ENCODE results near the gene EID3. TPM values are rescaled to one million over a fixed set of nuclear protein-coding genes. Genes with fewer than 3 reads are reported as not detected.

Gene EID3
- total RNA-seq, 2 donors from 2014 or later, result 2.9 to 4.6 TPM

DNA sequence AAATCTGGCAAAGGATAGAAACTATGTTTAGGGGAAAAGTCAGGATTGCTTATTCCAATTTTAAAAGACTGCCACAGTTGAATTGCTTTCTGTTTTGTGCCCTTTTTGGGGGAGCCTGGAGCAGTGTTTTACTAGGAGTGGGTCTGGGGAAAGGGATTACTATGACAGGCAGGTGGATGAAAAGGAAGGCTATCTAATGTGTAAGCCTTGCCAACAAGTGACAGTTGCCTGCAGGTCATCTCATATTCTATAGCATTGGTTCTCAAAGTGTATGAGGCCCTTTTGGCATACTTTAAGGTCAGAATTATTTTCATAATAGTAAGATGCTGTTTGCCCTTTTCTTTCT lies 4.1 kb downstream of the EID3 start:
- no peaks in the 10 kb centered on the region for H3K27me3 ChIP-seq
- peaks cover 15% of the 10 kb centered on the region for H3K4me1 ChIP-seq
- no peaks in the 10 kb centered on the region for H3K9me3 ChIP-seq
- TF ChIP-seq, protein P1, sequence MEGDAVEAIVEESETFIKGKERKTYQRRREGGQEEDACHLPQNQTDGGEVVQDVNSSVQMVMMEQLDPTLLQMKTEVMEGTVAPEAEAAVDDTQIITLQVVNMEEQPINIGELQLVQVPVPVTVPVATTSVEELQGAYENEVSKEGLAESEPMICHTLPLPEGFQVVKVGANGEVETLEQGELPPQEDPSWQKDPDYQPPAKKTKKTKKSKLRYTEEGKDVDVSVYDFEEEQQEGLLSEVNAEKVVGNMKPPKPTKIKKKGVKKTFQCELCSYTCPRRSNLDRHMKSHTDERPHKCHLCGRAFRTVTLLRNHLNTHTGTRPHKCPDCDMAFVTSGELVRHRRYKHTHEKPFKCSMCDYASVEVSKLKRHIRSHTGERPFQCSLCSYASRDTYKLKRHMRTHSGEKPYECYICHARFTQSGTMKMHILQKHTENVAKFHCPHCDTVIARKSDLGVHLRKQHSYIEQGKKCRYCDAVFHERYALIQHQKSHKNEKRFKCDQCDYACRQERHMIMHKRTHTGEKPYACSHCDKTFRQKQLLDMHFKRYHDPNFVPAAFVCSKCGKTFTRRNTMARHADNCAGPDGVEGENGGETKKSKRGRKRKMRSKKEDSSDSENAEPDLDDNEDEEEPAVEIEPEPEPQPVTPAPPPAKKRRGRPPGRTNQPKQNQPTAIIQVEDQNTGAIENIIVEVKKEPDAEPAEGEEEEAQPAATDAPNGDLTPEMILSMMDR (IDR thresholded peaks at IDR 0.05), result no peak
- intact Hi-C loops (cut with DNase I), result no loop called here
- no peak overlapping the region for H3K27ac ChIP-seq
- ATAC-seq (no peak), DNase-seq (no peak)
- no peak overlapping the region for H3K4me3 ChIP-seq
- H3K36me3 ChIP-seq (replicated peaks in 1 of 2; ENCODE audit: insufficient read depth in 1 of 2, low read depth in 2 of 2), result peaks cover 0 to 7% of the 10 kb centered on the region in 2 donors

DNA sequence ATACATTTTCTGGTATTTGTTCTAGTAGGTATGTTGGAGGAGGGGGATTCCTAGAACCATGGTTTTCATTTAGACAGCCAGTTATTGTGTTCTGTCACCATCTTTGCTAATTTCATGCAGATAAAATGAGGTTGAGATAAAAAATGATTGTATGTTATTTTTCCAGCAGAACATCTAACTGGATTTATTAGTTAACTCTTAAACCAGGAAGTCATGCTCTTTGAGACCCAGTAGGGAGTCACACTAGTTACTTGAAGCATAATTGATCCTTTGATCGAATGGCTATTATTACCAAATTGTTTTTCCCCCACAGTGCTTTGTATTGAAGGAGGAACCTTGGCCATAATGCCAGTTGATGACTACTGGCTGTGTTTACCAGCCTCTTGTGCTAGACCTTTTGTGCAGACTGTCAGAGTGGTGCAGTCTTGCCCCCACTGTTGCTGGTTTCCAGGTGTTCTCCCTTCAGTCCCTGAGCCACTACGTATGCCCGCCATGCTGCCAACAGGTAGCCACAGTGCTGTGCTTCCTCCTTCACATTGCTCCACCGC lies 6.0 kb downstream of the EID3 start:
- WGBS, 2 donors, result 95 to 99% methylated on average over 4 of the region's 4 CpGs
- no peaks in the 10 kb centered on the region for H3K27me3 ChIP-seq
- intact Hi-C loops (cut with DNase I), result no loop called here
- H3K27ac ChIP-seq, result no peak overlapping the region
- DNase-seq, result no peak
- no peak for ATAC-seq
- peaks cover 0 to 14% of the 10 kb centered on the region in 2 donors for H3K36me3 ChIP-seq (replicated peaks in 1 of 2; ENCODE audit: insufficient read depth in 1 of 2, low read depth in 2 of 2)
- peaks cover 2% of the 10 kb centered on the region for H3K4me1 ChIP-seq
- H3K4me3 ChIP-seq, result no peak overlapping the region
- no peaks in the 10 kb centered on the region for H3K9me3 ChIP-seq
- TF ChIP-seq, protein P1 (IDR thresholded peaks at IDR 0.05), result no peak
- no peak for TF ChIP-seq POLR2A (IDR thresholded peaks at IDR 0.05)

DNA sequence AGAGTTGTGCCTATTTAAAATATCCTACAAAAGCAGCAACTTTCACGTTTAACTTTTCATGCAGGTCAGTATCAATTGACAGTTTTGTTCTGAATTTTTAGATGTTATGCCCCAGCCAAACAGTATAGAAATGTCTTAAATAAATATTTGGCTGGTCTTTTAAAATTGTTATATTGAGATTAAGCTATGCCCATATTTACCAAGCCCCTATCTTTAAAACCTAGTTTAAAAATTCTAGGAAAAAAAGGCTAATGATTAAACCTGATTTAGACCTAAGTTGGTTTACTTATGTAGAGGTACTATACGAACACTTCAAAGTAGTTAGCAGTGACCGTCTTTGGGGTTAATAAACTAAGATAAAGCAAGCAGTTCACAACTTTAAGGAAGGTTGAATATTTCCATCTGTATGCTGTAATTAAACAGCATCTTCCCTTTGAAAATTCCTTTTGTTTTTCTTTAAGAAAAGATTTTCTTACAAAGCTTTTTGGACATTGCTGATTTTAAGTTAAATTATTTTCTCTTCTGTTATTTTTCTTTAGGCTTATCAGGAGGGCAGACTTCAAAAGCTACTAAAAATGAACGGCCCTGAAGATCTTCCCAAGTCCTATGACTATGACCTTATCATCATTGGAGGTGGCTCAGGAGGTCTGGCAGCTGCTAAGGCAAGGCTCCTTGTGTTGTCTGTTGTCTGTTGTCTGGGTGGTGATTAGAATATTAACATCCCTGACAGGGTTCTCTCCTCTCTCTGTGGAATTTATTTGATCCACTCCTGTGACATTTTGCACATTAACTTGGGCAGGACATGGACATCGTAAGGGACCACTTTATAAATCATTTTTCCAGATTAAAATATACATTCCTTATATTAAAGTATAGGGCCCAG lies 7.5 kb downstream of the EID3 start:
- no peak for ATAC-seq
- H3K4me3 ChIP-seq, result no peak overlapping the region
- TF ChIP-seq, protein P1 (IDR thresholded peaks at IDR 0.05), result no peak
- TF ChIP-seq POLR2A (IDR thresholded peaks at IDR 0.05), result no peak
- peaks cover 0 to 14% of the 10 kb centered on the region in 2 donors for H3K36me3 ChIP-seq (replicated peaks in 1 of 2; ENCODE audit: insufficient read depth in 1 of 2, low read depth in 2 of 2)
- H3K27me3 ChIP-seq, result no peaks in the 10 kb centered on the region
- intact Hi-C loops (cut with DNase I), result no loop called here
- H3K27ac ChIP-seq, result no peak overlapping the region
- DNase-seq, result no peak
- no peaks in the 10 kb centered on the region for H3K4me1 ChIP-seq
- H3K9me3 ChIP-seq, result no peaks in the 10 kb centered on the region
- 51 to 54% methylated on average over 5 of the region's 5 CpGs for WGBS, 2 donors

DNA sequence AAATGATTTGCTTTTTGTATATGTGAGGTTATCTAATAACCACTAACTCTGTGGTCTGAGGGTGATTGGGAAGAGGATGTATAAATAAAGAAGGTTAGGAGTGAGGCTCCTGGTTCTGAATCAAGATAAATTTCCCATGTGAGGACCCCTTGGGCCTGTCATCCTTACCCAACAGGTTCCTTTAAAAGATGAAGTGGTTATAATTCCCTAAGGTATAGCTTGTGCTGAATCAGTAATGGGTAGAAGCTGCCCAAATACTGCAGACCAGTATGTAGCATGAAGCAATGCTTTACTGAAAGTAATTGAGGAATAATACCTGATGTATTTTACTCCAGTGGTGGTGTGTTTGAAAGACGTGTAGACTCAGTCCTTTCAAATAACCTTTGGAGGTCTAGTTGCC lies 8.7 kb downstream of the EID3 start:
- ATAC-seq (no peak), DNase-seq (no peak)
- Histone ChIP-seq H3K27ac (no peak overlapping the region), H3K27me3 (no peaks in the 10 kb centered on the region), H3K4me1 (no peaks in the 10 kb centered on the region), H3K4me3 (no peak overlapping the region), H3K9me3 (no peaks in the 10 kb centered on the region), H3K36me3 (replicated peaks in 1 of 2; ENCODE audit: insufficient read depth in 1 of 2, low read depth in 2 of 2) (peaks cover 0 to 14% of the 10 kb centered on the region in 2 donors)
- 95 to 100% methylated on average over 1 of the region's 1 CpG for WGBS, 2 donors
- intact Hi-C loops (cut with DNase I), result no loop called here
- TF ChIP-seq, protein P1 (IDR thresholded peaks at IDR 0.05), result no peak
- TF ChIP-seq POLR2A (IDR thresholded peaks at IDR 0.05), result no peak

DNA sequence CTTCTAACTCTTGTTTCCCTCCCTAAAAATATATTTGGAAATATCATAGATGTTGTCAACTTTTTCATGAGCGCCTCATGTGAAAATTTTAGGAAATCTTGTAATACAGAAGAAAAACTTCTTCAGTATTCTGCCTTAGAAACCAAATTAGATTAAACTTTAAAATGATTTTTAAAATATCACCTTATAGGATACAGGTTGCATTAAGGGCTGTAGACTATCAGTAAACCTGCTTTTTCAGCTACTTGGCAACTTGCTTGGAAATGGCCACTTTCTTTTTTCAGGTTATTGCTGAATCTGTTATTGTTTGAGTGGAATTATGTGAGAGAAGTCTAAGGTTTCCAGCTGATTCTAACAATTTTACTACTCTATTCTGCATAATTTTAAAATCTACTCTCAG lies 9.1 kb downstream of the EID3 start:
- H3K4me1 ChIP-seq, result no peaks in the 10 kb centered on the region
- TF ChIP-seq, protein P1 (IDR thresholded peaks at IDR 0.05), result no peak
- TF ChIP-seq POLR2A (IDR thresholded peaks at IDR 0.05), result no peak
- intact Hi-C loops (cut with DNase I), result no loop called here
- no peak overlapping the region for H3K4me3 ChIP-seq
- no peaks in the 10 kb centered on the region for H3K9me3 ChIP-seq
- H3K27ac ChIP-seq, result no peak overlapping the region
- ATAC-seq, result no peak
- 95 to 97% methylated on average over 1 of the region's 1 CpG for WGBS, 2 donors
- no peaks in the 10 kb centered on the region for H3K27me3 ChIP-seq
- peaks cover 0 to 15% of the 10 kb centered on the region in 2 donors for H3K36me3 ChIP-seq (replicated peaks in 1 of 2; ENCODE audit: insufficient read depth in 1 of 2, low read depth in 2 of 2)
- no peak for DNase-seq
